K562 (cell line): ENCODE measurements around the gene TGFBR3L. TPM values are rescaled to one million over a fixed set of nuclear protein-coding genes. Genes with fewer than 3 reads are reported as not detected.

Source experiments
- NFE2L1 ChIP-seq: fragments of 450-650 bp; IDR thresholded peaks from 2 replicates; pipeline ENCODE4 v1.6.1; 2016; ENCODE audit warnings: missing genetic modification characterization, low read depth, mild to moderate bottlenecking, missing compliant biosample characterization, moderate library complexity, borderline replicate concordance
- ZNF133 ChIP-seq: fragments of 250-450 bp; sonication (Bioruptor Pico); IDR thresholded peaks from 2 replicates; pipeline ENCODE4 v1.4.0; 2020; ENCODE audit warnings: mild to moderate bottlenecking
- polyA plus RNA-seq, 8 experiments: library from polyadenylated mRNA; depleted of rRNA in 4 of 8; stranded (reverse) in 5 of 8; unstranded in 3 of 8; fragments of >200 nt; fragmentation: Nextera tagmentation in 2 of 8; fragmentation: Illumina TruSeq in 1 of 8; extraction: Ambion mirVana in 2 of 8; extraction: Trizol in 1 of 8; gene quantifications; 2 replicates each; pipeline versions ENCODE4 v1.2.1 to v1.2.3, GENCODE V29; 2011 to 2014; ENCODE audit warnings: inconsistent platforms in 1 of 8, missing spikeins in 1 of 8
- total RNA-seq, 7 experiments: library from RNA; depleted of rRNA in 6 of 7; stranded (reverse); fragments of >200 nt in 6 of 7; fragmentation: Illumina TruSeq in 2 of 7; extraction: Trizol in 2 of 7; gene quantifications; 2 replicates each; pipeline versions ENCODE4 v1.2.1 to v1.2.3, GENCODE V29; 2011 to 2021; ENCODE audit warnings: low replicate concordance in 1 of 7
- TF ChIP-seq, protein P1 (sequence below), 2 experiments: fragments of 450-650 bp in 1 of 2; sonication (generic) in 1 of 2; formaldehyde crosslinking in 1 of 2; IDR thresholded peaks; 2 replicates each; pipeline versions ENCODE4 v1.7.1 to v1.9.0; 2016 to 2022; ENCODE audit warnings: inconsistent platforms in 1 of 2, mild to moderate bottlenecking in 1 of 2, missing genetic modification reagents in 1 of 2

Gene TGFBR3L
- total and polyA plus RNA-seq, 9 of the 15 experiments (the other 6 are each of a cell fraction or from before 2014, with no cell fraction given), result not detected

DNA sequence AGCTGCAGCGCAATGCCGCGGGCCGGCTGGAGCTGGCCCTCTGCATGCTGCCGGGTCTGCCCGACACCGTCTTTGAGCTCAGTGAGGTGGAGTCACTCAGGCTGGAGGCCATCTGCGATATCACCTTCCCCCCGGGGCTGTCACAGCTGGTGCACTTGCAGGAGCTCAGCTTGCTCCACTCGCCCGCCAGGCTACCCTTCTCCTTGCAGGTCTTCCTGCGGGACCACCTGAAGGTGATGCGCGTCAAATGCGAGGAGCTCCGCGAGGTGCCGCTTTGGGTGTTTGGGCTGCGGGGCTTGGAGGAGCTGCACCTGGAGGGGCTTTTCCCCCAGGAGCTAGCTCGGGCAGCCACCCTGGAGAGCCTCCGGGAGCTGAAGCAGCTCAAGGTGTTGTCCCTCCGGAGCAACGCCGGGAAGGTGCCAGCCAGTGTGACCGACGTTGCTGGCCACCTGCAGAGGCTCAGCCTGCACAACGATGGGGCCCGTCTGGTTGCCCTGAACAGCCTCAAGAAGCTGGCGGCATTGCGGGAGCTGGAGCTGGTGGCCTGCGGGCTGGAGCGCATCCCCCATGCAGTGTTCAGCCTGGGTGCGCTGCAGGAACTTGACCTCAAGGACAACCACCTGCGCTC is 14.8 kb upstream of the TGFBR3L start (continued):
- TF ChIP-seq, protein P1, sequence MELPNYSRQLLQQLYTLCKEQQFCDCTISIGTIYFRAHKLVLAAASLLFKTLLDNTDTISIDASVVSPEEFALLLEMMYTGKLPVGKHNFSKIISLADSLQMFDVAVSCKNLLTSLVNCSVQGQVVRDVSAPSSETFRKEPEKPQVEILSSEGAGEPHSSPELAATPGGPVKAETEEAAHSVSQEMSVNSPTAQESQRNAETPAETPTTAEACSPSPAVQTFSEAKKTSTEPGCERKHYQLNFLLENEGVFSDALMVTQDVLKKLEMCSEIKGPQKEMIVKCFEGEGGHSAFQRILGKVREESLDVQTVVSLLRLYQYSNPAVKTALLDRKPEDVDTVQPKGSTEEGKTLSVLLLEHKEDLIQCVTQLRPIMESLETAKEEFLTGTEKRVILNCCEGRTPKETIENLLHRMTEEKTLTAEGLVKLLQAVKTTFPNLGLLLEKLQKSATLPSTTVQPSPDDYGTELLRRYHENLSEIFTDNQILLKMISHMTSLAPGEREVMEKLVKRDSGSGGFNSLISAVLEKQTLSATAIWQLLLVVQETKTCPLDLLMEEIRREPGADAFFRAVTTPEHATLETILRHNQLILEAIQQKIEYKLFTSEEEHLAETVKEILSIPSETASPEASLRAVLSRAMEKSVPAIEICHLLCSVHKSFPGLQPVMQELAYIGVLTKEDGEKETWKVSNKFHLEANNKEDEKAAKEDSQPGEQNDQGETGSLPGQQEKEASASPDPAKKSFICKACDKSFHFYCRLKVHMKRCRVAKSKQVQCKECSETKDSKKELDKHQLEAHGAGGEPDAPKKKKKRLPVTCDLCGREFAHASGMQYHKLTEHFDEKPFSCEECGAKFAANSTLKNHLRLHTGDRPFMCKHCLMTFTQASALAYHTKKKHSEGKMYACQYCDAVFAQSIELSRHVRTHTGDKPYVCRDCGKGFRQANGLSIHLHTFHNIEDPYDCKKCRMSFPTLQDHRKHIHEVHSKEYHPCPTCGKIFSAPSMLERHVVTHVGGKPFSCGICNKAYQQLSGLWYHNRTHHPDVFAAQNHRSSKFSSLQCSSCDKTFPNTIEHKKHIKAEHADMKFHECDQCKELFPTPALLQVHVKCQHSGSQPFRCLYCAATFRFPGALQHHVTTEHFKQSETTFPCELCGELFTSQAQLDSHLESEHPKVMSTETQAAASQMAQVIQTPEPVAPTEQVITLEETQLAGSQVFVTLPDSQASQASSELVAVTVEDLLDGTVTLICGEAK (IDR thresholded peaks at IDR 0.05), result no peak
- TF ChIP-seq, protein P1 (CRISPR knock-in tag; IDR thresholded peaks at IDR 0.05), result no peak
- TF ChIP-seq ZNF133, result no peak
- TF ChIP-seq NFE2L1 (tag), result no peak
